NB4 (cell line): ENCODE data around the gene CSAD.

ENCODE experiments used
- DNase-seq: peaks from one replicate; pipeline ENCODE4 v3.0.0; 2010; ENCODE audit warnings: low read depth
- H3K4me3 ChIP-seq: one replicate; pipeline ENCODE4 v1.5.1; 2011; ENCODE audit warnings: mild to moderate bottlenecking, low read depth, low read length, moderate library complexity
- MYC ChIP-seq: IDR thresholded peaks from 2 replicates; pipeline ENCODE4 v1.6.1; 2011; ENCODE audit warnings: low read depth, low read length
- POLR2A ChIP-seq: IDR thresholded peaks from 2 replicates; pipeline ENCODE4 v1.6.1; 2011; ENCODE audit warnings: mild to moderate bottlenecking; ENCODE audit not compliant: insufficient read length; ENCODE audit errors: extremely low read depth
- TF ChIP-seq, protein P1 (sequence below): IDR thresholded peaks from one replicate; pipeline ENCODE4 v1.5.1; 2012; ENCODE audit warnings: low read depth, low read length
- TF ChIP-seq, protein P2 (sequence below): IDR thresholded peaks from 2 replicates; pipeline ENCODE4 v1.6.1; 2011; ENCODE audit warnings: low read depth, low read length

CSAD gene, protein sequence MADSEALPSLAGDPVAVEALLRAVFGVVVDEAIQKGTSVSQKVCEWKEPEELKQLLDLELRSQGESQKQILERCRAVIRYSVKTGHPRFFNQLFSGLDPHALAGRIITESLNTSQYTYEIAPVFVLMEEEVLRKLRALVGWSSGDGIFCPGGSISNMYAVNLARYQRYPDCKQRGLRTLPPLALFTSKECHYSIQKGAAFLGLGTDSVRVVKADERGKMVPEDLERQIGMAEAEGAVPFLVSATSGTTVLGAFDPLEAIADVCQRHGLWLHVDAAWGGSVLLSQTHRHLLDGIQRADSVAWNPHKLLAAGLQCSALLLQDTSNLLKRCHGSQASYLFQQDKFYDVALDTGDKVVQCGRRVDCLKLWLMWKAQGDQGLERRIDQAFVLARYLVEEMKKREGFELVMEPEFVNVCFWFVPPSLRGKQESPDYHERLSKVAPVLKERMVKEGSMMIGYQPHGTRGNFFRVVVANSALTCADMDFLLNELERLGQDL

DNA sequence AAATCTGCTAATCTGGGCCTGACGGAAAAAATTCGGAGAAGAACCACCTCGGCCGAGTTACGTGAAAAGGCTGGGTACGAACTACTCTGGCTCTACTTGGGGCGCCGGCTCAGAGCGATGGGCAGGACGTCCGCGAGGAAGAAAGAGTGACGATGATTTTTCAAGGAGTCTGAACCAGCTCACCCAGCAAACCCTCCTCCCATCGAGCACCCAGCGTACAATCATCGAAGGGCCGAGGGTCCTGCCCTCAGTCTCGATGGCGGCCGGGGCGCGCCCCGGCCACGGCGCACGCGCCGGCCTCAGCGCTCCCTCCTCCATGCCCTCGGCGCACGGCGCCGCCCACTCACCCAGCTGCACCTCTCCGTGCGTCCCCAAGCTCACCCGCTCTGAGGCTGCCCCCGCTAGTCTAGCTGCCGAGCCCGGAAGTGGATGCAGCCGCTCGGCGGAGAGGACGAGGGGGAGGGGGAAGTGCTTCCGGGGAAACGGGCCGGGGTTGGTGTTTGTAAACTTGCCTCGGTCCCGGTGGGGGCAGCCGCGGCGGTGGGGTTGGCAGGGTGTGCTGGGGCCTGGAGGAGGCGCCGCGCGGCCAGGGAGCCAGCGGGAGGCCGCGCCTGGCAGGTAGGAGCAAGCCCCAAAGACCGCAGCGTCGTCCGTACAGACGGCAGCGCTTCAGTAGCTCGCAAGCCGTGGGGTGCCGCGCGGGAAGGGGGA is at the start of gene CSAD, which contains the start of gene ZNF740:
Gene CSAD (minus strand): TSS at position 706 of the 711 bp plus-strand sequence. CDS start 7,455 bp downstream, outside the sequence.
Gene ZNF740 (plus strand): TSS at position 503 of the 711 bp plus-strand sequence. CDS start 1,262 bp downstream, outside the sequence.
- H3K4me3 ChIP-seq, result peak within 1 kb of the TSS; percentile 85
- peak; percentile 99 for DNase-seq
- TF ChIP-seq POLR2A (peak; percentile 70), MYC (peak; percentile 68)
- TF ChIP-seq, protein P1, sequence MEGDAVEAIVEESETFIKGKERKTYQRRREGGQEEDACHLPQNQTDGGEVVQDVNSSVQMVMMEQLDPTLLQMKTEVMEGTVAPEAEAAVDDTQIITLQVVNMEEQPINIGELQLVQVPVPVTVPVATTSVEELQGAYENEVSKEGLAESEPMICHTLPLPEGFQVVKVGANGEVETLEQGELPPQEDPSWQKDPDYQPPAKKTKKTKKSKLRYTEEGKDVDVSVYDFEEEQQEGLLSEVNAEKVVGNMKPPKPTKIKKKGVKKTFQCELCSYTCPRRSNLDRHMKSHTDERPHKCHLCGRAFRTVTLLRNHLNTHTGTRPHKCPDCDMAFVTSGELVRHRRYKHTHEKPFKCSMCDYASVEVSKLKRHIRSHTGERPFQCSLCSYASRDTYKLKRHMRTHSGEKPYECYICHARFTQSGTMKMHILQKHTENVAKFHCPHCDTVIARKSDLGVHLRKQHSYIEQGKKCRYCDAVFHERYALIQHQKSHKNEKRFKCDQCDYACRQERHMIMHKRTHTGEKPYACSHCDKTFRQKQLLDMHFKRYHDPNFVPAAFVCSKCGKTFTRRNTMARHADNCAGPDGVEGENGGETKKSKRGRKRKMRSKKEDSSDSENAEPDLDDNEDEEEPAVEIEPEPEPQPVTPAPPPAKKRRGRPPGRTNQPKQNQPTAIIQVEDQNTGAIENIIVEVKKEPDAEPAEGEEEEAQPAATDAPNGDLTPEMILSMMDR, result no peak
- TF ChIP-seq, protein P2, sequence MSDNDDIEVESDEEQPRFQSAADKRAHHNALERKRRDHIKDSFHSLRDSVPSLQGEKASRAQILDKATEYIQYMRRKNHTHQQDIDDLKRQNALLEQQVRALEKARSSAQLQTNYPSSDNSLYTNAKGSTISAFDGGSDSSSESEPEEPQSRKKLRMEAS, result peak; percentile 65

DNA sequence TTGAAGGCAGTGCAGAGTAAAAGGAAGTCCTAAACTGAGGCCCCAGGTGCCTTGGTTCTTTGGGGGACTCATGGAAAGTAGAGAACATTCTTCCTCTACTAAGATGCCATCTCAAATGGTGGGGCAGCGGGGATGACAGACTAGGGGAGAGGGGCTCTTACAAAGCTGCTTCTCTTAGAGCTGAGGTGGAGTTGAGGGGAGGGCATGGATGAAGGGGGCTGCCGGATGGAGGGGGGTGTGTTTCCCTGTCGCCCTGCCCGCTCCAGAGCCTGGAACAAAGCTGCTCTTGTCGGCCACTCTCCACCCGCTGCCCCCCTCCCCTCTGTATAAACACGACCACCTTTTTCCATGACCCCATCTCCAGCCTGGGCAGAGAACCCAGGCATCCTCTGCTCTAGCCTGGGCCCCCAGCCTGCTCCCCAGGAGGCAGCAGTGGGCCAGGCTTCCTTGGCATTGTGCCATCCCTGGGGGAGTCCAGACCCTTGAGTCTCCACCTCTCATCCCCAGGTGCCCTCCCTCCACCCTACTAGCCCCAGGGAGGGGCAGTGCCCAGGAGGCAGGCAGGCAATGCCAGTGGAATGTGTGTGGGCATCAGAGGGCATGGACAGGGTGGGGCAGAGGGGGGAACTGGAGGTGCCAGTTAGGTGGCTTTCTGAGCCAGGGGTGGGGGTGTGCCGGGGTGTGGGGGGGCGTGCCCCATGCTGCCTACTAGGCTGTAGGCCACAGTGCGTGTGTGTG is 49.6 kb upstream of the CSAD start:
- TF ChIP-seq MYC (no peak), POLR2A (no peak)
- TF ChIP-seq, protein P2, result no peak
- TF ChIP-seq, protein P1, result no peak
- no peak overlapping the region for H3K4me3 ChIP-seq
- DNase-seq, result no peak

DNA sequence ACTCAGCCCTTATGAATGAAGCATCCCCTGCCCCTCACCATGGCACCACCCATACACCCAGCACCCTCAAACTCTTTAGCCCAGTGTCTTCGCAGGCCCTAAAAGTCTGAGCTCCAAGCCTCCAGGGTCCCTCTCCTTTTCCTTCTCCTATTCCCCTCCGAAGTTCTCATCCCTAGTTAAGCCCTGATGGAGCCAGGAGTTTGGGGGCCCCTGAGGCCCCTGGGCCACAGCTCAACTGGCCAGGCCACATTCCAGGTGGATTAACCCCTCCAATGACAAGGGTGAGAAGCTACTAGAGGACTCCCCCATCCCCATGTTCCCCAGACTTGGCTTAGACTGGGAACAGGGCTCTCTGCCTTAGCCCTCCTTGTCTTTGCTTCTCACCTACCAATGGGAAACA is 48.7 kb upstream of the CSAD start:
- TF ChIP-seq, protein P1, result no peak
- TF ChIP-seq POLR2A (no peak), MYC (no peak)
- TF ChIP-seq, protein P2, result no peak
- no peak for DNase-seq
- no peak overlapping the region for H3K4me3 ChIP-seq

DNA sequence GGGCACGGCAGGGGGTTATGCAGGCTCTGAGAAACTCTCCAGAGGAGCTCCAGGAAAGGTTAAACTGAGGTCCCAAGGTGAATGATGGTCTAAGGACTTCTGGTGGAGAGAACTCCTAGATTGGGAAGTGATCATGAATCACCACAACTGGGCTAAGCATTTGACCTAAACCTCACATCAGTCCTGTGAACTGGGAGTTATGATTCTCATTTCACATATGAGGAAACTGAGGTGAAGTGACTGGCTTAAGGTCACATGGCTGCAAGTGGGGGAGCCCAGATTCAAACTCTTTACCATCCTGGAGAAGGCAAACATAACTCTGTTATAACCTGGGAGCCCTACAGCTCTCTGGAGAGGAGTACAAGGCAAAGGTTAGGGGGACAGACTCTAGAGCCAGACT is 47.1 kb upstream of the CSAD start:
- TF ChIP-seq, protein P2, result no peak
- TF ChIP-seq POLR2A (no peak), MYC (no peak)
- TF ChIP-seq, protein P1, result no peak
- DNase-seq, result no peak

DNA sequence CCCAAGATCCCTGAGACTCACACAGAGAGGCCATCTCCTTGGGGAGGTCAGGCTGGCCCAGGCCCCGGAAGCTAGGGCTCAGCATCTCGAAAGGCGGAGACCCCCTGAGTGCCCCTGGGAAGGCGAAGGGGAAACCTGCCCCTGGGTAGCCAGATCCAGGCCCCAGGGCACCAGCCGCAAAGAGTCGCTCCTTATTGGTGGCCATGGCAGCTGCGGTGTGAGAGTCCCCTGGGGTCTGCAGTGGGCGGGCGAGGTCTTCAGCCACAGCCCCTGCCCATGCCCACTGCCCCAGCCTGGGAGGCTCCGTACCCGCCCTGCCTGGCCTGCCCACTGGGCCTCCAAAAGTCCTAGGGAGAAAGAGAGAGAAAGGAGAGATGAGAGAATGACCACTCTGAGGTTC is 46.6 kb upstream of the CSAD start:
- DNase-seq, result no peak
- TF ChIP-seq, protein P2, result no peak
- no peak for TF ChIP-seq MYC
- TF ChIP-seq POLR2A, result no peak
- TF ChIP-seq, protein P1, result no peak
- no peak overlapping the region for H3K4me3 ChIP-seq

More for the DNA sequence above, 47.1 kb upstream of the CSAD start:
- no peak overlapping the region for H3K4me3 ChIP-seq
